Measurements from ENCODE around the gene PCDHB14.
"Not testable (repeated sequence)": the region's sequence is repeated elsewhere in the genome, so short reads cannot be mapped to it uniquely, and the experiment has no call there.

Gene PCDHB14

GRCh38 chr5:141224844-141225243, 1.7 kb downstream of the PCDHB14 start:
- not testable (repeated sequence) for H3K4me3 ChIP-seq; H3K27me3 ChIP-seq (ENCODE audit: low read depth); H3K4me1 ChIP-seq; DNase-seq (ENCODE audit: low spot score in 2 of 2); H3K36me3 ChIP-seq (replicated peaks); H3K9me3 ChIP-seq
- in situ Hi-C loops (cut with MboI; ENCODE audit: low sequenced_read_pairs), result loop anchor here (25.0 kb wide), 1 partner anchor 337 kb away; no protein-coding TSS in a partner anchor

GRCh38 chr5:141225421-141225820, 2.3 kb downstream of the PCDHB14 start:
- in situ Hi-C loops (cut with MboI; ENCODE audit: low sequenced_read_pairs); H3K36me3 ChIP-seq (replicated peaks): not testable (repeated sequence)

GRCh38 chr5:141234109-141234667, 11.0 kb downstream of the PCDHB14 start:
- in situ Hi-C loops (cut with MboI; ENCODE audit: low sequenced_read_pairs), result no loop called here
- H3K9me3 ChIP-seq, result no peaks in the 10 kb centered on the region
- peak; percentile 16 to 46 for DNase-seq (ENCODE audit: low spot score in 2 of 2)
- no peaks in the 10 kb centered on the region for H3K4me1 ChIP-seq
- peak overlapping the region; percentile 13 for H3K4me3 ChIP-seq
- H3K27me3 ChIP-seq (ENCODE audit: low read depth), result no peaks in the 10 kb centered on the region
- H3K36me3 ChIP-seq (replicated peaks), result no peaks in the 10 kb centered on the region

More at GRCh38 chr5:141225421-141225820, 2.3 kb downstream of the PCDHB14 start:
- not testable (repeated sequence) for H3K27me3 ChIP-seq (ENCODE audit: low read depth); H3K4me1 ChIP-seq; H3K9me3 ChIP-seq; DNase-seq (ENCODE audit: low spot score in 2 of 2); H3K4me3 ChIP-seq

- H3K27me3 ChIP-seq (ENCODE audit: low read depth); H3K9me3 ChIP-seq: not testable (repeated sequence)
Measured at GRCh38 chr5:141235922-141236321, 12.8 kb downstream of the PCDHB14 start.

GRCh38 chr5:141236516-141237313, 13.6 kb downstream of the PCDHB14 start:
- H3K9me3 ChIP-seq, result no peaks in the 10 kb centered on the region
- no peak overlapping the region for H3K4me3 ChIP-seq
- no peaks in the 10 kb centered on the region for H3K36me3 ChIP-seq (replicated peaks)
- H3K27me3 ChIP-seq (ENCODE audit: low read depth), result no peaks in the 10 kb centered on the region
- no peaks in the 10 kb centered on the region for H3K4me1 ChIP-seq
- no peak for DNase-seq (ENCODE audit: low spot score in 2 of 2)
- in situ Hi-C loops (cut with MboI; ENCODE audit: low sequenced_read_pairs), result no loop called here

More at GRCh38 chr5:141235922-141236321, 12.8 kb downstream of the PCDHB14 start:
- H3K4me1 ChIP-seq; DNase-seq (ENCODE audit: low spot score in 2 of 2); H3K36me3 ChIP-seq (replicated peaks); in situ Hi-C loops (cut with MboI; ENCODE audit: low sequenced_read_pairs); H3K4me3 ChIP-seq: not testable (repeated sequence)

- in situ Hi-C loops (cut with MboI; ENCODE audit: low sequenced_read_pairs), result no loop called here
- Histone ChIP-seq H3K27me3 (ENCODE audit: low read depth) (no peaks in the 10 kb centered on the region), H3K36me3 (replicated peaks) (no peaks in the 10 kb centered on the region), H3K4me3 (no peak overlapping the region), H3K9me3 (no peaks in the 10 kb centered on the region), H3K4me1 (no peaks in the 10 kb centered on the region)
- no peak for DNase-seq (ENCODE audit: low spot score in 2 of 2)
Measured at GRCh38 chr5:141241496-141241895, 18.4 kb downstream of the PCDHB14 start.

- Histone ChIP-seq H3K36me3 (replicated peaks) (no peaks in the 10 kb centered on the region), H3K4me3 (no peak within 1 kb of the TSS), H3K4me1 (no peaks in the 10 kb centered on the region), H3K9me3 (no peaks in the 10 kb centered on the region), H3K27me3 (ENCODE audit: low read depth) (no peaks in the 10 kb centered on the region)
- in situ Hi-C loops (cut with MboI; ENCODE audit: low sequenced_read_pairs), result no loop called here
- DNase-seq (ENCODE audit: low spot score in 2 of 2), result peak in 1 of 2 experiments; percentile 39
Measured at GRCh38 chr5:141245250-141245717, 22.1 kb downstream of the PCDHB14 start, which contains the start of gene PCDHB15. Gene PCDHB15, plus strand, starts transcription at chr5:141245395. Its CDS starts 184 bp downstream, at chr5:141245579.

- in situ Hi-C loops (cut with MboI; ENCODE audit: low sequenced_read_pairs); H3K36me3 ChIP-seq (replicated peaks); H3K4me1 ChIP-seq; H3K27me3 ChIP-seq (ENCODE audit: low read depth); H3K9me3 ChIP-seq; H3K4me3 ChIP-seq; DNase-seq (ENCODE audit: low spot score in 2 of 2): not testable (repeated sequence)
Measured at GRCh38 chr5:141246971-141247370, 23.8 kb downstream of the PCDHB14 start.

- in situ Hi-C loops (cut with MboI; ENCODE audit: low sequenced_read_pairs); H3K9me3 ChIP-seq; H3K36me3 ChIP-seq (replicated peaks); H3K4me3 ChIP-seq; H3K27me3 ChIP-seq (ENCODE audit: low read depth); DNase-seq (ENCODE audit: low spot score in 2 of 2); H3K4me1 ChIP-seq: not testable (repeated sequence)
Measured at GRCh38 chr5:141247434-141247833, 24.3 kb downstream of the PCDHB14 start.

- Histone ChIP-seq H3K9me3 (no peaks in the 10 kb centered on the region; the same call in 1 of the 2 replicates), H3K27me3 (ENCODE audit: low read depth) (no peaks in the 10 kb centered on the region), H3K4me1 (no peaks in the 10 kb centered on the region), H3K4me3 (no peak overlapping the region), H3K36me3 (replicated peaks) (no peaks in the 10 kb centered on the region)
- in situ Hi-C loops (cut with MboI; ENCODE audit: low sequenced_read_pairs), result no loop called here
- DNase-seq (ENCODE audit: low spot score in 2 of 2), result no peak
Measured at GRCh38 chr5:141250576-141250975, 27.4 kb downstream of the PCDHB14 start.

GRCh38 chr5:141258464-141258863, 35.3 kb downstream of the PCDHB14 start:
- Histone ChIP-seq H3K4me1 (no peaks in the 10 kb centered on the region), H3K27me3 (ENCODE audit: low read depth) (no peaks in the 10 kb centered on the region), H3K36me3 (replicated peaks) (no peaks in the 10 kb centered on the region), H3K4me3 (no peak overlapping the region), H3K9me3 (peaks cover 17% of the 10 kb centered on the region)
- in situ Hi-C loops (cut with MboI; ENCODE audit: low sequenced_read_pairs), result no loop called here
- no peak for DNase-seq (ENCODE audit: low spot score in 2 of 2)

GRCh38 chr5:141258948-141259347, 35.8 kb downstream of the PCDHB14 start:
- Histone ChIP-seq H3K4me3 (no peak overlapping the region), H3K27me3 (ENCODE audit: low read depth) (no peaks in the 10 kb centered on the region), H3K4me1 (no peaks in the 10 kb centered on the region), H3K36me3 (replicated peaks) (no peaks in the 10 kb centered on the region), H3K9me3 (peaks cover 17% of the 10 kb centered on the region)
- DNase-seq (ENCODE audit: low spot score in 2 of 2), result no peak
- in situ Hi-C loops (cut with MboI; ENCODE audit: low sequenced_read_pairs), result no loop called here

GRCh38 chr5:141260458-141261237, 37.5 kb downstream of the PCDHB14 start:
- Histone ChIP-seq H3K27me3 (ENCODE audit: low read depth) (no peaks in the 10 kb centered on the region), H3K9me3 (peaks cover 17% of the 10 kb centered on the region), H3K4me3 (no peak overlapping the region), H3K4me1 (no peaks in the 10 kb centered on the region), H3K36me3 (replicated peaks) (no peaks in the 10 kb centered on the region)
- in situ Hi-C loops (cut with MboI; ENCODE audit: low sequenced_read_pairs), result no loop called here
- DNase-seq (ENCODE audit: low spot score in 2 of 2), result no peak

GRCh38 chr5:141261238-141261546, 38.0 kb downstream of the PCDHB14 start:
- Histone ChIP-seq H3K4me1 (no peaks in the 10 kb centered on the region), H3K27me3 (ENCODE audit: low read depth) (no peaks in the 10 kb centered on the region), H3K4me3 (no peak overlapping the region), H3K36me3 (replicated peaks) (no peaks in the 10 kb centered on the region), H3K9me3 (peaks cover 17% of the 10 kb centered on the region)
- DNase-seq (ENCODE audit: low spot score in 2 of 2), result no peak
- in situ Hi-C loops (cut with MboI; ENCODE audit: low sequenced_read_pairs), result no loop called here

All from HAP-1 (cell line).